Middle frontal gyrus (tissue), 1 donor: ENCODE data around the gene GPR18.
"Not testable (repeated sequence)": the region's sequence is repeated elsewhere in the genome, so short reads cannot be mapped to it uniquely, and the experiment has no call there.

Source experiments
- DNase-seq: peaks from one replicate; pipeline ENCODE4 v3.0.0-alpha.2; 2015; ENCODE audit warnings: low spot score; ENCODE audit errors: extremely low spot score

GPR18 gene

DNA sequence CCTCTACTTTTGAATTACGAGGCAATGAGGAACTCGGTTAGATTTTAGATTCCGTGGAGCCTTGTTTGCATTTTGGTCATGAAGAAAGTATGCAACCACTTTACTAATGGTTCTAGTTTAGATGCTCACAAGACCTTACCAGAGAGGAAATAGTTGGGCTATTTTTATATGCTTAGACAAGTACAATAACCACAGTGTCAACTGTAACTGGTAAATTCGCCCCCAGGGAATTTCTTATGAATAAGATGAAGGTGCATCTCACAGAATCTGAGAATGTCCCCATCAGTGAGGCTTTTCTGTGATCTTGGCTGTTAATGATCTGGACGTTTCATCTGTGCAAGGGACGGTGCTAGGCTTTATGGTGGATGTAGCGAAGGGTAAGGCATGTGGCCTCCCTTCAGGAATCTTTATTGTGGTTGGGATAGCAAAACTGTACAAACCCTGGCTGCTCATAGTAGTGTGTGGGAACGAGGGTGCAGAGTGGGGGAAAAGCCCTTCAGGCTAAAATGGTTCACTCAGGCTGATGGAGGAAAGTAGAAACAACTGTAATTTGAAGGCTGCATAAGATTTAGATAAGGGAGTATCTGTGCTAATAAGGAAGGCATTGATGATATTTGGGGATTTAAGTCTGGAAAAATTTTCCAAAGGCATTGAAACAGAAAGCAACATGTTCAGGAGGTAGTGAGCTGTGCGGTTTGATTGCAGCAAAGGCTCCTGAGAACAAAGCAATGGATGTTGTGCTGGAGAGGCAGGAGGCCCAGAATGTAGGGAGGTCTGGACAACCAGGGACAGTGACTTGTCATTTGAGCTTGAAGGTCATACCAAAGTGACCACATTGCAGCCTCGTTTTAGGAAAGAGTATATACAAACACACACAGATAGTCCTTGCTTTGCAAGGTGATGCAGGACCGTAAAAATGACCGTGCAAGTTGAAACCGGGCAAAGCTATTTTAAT, 29.2 kb downstream of the GPR18 start:
- no peak for DNase-seq

DNA sequence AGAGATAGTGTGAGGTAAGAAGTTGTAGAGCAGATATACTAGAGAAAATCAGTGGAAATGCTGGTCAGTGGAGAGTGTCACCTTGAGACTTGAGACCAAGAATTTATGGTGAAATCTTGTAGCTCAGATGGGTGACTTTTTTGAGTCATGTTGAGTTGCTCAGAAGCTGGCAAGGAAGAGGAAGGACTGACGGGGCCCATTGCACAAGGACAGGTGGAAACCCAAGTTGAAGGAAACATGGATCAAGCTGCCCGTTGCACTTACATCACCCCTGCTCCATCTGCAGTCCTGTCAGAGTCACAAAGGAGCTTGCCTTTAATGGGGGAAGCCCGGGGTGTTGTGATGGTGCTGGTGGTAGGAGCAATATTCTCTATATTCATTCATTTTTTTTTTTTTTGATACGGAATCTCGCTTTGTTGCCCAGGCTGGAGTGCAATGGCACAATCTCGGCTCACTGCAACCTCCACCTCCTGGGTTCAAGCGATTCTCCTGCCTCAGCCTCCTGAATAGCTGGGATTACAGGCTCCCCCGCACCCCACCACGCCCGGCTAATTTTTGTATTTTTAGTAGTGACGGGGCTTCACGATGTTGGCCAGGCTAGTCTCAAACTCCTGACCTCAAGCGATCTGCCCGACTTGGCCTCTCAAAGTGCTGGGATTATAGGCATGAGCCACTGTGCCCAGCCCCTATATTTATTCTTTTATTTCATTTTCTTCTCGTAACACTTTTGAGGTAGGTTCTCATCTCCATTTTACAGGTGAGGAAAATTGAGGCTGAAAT, 30.1 kb downstream of the GPR18 start:
- DNase-seq = no peak

DNA sequence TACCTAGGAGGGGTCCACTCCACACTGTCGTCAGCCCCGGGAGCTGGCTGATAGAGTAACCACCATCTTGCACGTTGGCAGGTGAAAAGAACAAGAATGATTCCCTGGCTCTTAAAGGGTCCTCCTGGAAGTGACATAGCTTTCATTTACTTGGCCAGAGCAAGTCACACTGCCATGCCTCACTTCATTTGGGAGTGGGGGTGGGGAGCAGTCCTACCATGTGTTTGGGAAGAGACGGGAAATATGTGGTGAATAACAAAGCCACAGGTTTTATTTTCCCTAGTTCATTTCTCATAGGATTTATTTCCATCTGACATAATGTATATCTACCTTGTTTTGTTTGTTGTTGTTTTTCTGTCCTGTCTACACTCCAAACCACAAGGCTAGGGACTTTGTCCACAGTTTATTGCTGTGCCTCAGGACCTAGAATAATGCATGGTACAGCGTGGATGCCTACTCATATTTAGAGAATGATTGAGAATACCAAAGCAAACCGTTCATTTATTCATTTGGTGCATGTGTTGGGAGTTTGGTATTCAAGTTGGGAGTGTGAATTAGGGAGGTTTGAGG, 30.8 kb downstream of the GPR18 start:
- DNase-seq = no peak

DNA sequence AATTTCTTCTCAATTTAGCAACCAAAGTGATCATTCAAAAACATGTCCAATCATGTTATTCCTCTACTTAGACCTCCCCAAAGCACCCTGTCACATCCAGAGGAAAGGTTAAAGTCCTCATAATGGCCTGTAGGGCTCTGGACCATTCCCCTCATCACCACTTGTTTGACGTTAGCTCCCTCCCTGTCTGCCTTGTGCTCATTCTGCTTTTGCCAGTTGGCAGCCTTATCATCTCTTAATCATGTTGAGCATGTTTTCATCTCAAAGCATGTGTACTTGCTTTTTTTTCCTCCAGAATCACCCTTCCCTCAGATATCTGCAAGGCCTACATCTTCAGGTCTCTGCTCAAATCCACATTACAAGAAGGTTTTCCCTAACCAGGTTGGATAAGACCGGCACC, 31.7 kb downstream of the GPR18 start:
- no peak for DNase-seq

DNA sequence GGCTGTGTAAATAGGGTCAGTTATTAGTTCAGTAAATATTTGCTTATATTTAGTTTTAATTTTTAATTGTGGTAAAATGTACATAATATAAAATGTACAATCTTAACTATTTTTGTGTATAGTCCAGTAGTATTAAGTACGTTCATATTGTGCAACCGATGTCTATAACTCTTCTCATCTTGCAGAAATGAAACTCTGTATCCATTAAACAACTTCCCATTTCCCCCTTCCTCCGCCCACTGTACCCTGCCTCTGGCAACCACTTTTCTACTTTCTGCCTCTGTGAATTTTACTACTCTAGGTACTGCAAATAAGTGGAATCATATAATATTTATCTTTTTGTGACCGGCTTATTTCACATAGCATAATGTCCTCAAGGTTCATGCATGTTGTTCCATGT, 33.1 kb downstream of the GPR18 start:
- DNase-seq = no peak

DNA sequence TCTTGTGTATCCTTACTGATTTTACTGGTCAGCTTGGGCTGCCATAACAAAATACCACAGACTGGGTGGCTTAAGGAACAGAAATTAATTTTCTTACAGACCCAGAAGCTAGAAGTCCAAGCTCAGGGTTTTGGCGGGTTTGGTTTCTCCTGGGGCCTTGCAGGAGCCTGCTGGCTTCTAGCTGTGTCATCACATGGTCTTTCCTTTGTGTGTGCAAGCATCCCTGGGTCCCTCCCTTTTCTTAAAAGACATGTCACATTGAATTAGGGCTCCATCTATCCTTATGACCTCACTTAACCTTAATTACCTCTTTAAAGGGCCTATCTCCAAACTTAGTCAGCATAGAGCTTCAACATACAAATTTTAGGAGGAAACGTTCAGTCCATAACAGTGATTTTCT, 34.2 kb downstream of the GPR18 start:
- DNase-seq = no peak

DNA sequence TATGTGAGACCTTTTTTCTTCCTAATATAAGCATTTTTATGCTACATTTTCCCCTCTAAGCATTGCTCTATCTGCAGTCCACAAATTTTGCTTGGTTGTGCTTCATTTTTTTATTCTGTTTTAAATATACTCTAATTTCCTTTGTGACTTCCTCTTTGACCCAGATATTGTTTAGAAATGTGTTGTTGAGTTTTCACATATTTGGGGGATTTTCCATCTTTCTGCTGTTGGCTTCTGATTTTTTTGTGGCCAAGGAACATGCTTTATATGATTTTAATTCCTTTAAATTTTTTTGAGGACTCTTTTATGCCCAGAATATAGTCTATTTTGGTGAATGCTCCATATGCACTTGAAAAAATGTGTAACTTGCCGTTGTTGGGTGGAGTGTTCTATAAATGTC, 34.6 kb downstream of the GPR18 start:
- no peak for DNase-seq

DNA sequence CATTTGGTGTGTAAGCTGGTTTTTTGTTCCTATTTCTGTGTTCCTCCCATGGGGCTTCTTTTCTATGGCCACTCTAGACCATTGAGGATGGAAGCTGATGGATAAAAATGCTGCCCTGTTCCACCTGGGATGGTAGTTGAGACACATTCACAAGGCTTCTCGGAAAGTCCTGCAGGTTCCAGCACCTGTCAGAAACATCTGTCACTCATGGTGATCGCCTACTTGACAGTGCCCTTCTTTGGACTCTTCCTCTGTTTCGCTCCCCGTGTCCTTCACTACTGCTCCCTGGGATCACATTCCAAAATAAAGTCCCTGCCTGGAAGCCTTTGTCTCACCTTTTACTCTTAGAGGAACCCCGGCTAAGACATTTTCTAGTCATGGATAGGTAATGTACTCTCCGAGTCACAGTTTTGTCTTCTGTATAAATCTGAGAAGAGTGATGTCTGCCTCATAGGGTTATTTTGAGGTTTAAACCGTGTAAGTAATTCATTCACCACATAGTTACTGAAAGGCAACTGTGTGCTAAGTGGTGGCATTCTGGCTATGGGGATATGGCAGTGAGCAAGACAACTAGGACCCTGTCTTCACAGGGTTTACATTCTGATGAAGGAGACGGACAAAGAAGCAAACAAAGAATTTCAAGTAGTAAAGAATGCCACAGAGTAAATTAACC, 36.5 kb downstream of the GPR18 start:
- no peak for DNase-seq

DNA sequence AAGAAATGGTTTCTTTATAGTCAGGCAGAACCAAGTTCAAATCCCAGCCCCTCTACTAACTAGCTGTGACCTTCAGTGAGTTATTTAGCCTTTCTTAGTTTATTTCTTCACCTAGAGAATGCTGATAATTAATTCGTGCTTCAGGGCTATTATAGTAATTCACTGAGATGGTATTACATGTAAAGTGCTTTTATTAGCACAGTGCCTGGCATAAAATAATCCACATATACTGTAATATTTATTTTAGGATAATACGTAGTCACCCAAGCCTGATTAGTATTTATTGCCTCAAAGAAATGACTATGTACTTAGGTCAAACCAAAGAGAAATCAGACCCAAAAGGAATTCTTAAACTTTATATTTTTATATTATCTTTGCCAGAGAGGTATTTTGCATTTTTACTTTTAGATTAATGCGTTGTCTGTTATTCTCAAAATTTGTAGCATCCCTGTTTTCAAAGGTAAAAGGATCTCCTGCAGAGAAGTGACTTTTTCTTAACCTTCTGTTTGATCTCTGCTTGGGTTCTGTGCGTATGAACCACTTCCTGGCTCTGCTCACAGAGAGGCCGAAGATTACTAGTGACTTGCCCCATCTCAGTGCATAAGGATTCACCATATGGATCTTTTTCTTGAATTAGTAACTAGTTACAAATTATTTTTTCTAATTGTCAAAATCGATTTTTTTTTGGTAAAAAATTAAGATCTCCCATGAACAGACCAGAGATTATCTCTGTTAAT, 37.8 kb downstream of the GPR18 start:
- DNase-seq = no peak

DNA sequence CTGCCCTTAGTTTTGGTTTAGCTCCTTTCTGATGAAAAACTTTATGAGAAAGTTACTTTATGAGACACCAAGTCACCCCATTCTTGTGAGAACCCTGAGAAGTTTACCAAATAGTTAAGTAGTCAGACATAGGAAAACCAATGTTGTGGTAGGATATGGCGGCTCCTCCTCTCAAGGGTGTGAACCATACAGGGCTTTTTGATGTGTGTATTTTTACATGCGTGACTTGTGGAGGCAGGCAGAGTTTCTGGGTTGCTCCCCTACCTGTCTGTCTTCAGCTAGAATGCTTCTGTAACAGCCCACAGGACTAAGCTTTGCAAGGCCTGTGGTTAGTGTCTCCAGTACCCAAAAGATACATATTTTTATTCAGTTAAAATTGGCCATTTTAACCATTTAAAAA, 39.2 kb downstream of the GPR18 start:
- DNase-seq = no peak

DNA sequence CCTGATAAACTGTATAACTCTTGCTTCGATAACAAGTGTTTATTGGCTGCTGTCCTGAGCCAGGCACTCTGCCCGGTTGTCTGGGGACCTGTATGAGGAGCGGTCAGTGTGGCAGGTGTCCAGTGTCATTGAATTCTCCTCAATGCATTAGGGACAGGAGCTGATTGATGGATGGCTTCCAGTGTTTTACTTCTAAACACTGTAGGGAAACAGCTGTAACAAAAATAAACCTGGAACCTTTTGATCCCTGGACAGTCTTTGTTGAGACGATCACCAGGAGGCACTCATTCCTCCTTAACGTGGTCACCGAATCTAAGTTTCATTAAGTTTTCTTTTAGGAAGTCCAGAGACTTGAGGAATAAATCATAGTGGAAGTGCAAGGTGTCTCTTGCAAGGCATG, 39.6 kb downstream of the GPR18 start:
- DNase-seq = no peak

DNA sequence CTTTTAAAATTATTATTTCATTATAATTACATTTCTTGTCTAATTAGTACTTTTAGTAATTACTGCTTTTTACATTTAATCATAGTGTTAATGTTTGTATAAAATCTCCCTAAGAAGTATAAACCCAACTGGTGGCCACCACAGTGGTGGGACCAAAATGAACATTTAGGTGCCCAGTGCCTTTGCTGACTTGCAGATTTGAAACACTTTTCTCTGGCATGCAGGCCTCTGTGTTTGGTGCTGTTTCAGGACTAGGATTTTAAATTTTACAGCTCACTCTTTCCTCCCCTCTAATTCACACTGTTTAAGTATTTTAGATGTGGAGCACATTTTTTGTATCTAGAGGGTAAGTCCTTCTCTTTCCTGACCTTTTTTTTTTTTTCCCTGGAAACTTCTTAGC, 40.1 kb downstream of the GPR18 start:
- no peak for DNase-seq

DNA sequence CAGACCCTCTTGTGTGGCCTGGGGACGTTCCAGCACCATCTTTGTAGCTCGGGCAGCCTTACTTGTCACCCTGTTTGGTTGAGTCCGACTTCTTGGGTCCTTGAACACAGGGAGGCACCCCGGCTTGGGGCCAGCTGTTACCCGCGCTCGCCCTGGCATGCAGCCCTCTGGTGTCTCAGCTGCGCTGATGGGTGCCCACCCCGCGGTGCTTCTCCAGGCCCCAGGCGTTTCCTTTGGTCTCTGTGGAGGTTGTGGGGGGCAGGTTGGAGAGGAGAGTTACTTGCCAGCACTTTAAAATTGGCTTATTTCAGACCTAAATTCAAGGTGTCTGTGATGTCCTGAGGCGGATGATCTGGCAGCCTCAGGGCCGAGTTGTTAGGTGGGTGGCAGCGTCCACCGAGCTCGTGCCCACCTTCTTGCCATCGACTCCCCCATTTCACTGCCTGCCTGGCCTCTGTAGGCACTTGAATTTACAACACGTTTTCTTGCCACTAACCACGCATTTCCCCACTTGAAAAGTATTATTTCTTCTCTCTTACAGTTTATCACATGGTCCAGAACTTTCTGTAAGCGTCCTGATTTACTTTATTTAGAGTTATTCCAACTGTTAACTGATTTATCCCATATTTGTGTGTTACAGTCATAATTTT, 40.6 kb downstream of the GPR18 start:
- no peak for DNase-seq

DNA sequence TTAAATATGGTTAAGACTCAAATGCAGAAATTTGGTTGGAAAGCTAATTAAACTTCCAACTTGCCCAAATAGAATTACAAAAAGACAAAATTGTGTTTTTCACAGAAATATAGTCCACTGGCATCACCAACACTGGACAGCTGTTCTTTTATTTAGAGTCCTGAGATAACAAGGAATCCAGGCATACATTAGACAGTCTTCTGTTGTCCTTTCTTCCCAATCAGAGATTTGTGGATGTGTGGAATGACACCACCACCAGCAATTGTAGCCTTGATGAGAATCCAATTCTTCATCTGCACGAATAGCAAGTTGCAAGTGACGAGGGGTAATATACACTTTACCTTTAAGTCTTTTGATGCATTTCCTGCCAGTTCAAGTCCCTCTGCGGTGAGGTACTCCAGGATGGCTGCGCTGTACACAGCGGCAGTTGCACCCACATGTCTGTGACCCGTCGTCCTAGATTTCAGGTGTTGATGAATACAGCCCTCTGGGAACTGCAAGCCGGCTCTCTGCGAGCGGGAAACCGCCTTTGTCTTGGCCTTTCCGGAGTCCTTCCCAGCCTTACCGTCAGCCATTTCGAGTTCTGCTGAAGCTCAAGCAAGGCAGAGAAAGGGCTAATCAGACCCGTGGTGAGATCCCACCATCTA, 42.9 kb downstream of the GPR18 start:
- no peak for DNase-seq

DNA sequence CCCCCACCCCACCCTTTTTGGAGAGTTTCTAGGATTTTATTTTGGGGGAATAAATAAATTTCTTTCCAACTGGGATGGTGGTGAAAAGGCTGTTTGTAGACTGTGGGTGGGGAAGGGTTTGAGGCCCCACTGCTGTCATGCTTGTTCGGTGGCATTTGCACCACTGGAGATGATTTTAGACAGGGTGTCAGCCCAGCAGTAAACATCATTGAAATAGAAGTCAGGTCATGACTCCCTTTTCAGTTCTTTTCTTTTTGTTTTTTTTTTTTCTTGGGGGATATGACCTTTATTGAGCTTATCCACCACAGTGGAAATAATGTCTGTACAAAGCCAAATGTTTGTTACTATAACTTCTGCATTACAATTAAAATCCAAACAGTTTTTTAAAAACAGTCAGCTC, 43.4 kb downstream of the GPR18 start:
- DNase-seq = no peak

DNA sequence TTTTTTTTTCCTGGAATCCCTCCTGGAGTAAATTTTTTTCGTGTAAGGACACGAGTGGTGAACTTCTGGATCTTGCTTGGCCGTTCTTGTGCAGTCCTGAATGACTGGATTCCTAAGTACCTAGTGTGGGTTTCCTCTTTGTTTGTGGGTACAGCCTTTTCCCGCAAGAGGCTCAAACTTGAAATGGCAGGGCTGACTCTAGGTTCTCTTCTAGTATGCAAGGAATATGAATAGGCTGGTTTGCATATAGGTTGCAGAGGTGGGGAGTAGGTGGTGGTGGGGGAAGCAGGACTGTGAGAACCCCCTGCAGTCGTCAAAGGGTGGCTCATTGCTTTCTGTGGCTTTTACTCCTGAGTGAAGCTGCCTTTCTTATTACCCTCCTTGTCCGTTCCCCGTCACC, 43.9 kb downstream of the GPR18 start:
- DNase-seq = no peak

DNA sequence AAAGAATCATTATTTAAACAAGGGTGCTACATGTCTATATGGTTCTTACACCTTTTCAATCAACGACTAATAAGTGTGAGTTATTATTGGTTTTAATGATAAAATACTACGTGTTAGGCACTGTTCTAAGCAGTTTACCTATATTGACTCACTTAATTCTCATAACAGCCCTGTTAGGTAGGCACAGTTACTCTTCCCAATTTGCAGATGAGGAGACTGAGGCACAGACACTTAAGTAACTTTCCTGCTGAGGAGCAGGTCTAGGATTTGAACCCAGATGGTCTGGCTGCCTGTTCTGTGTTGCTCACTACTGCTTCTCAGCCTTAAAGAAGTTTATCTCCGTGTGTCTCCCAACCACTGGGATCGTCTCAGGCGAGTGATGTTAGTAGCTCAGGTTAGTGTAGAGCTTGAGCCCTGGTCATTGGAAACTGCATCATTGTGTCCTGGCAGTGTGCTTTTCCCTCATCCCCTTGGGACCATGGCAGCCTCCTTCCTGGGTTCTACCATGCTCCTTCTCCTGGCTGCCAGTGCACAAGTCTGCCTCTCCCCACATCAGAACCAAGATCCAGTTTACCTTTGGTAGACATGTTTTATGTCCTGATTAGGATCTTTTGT, 46.7 kb downstream of the GPR18 start:
- no peak for DNase-seq

DNA sequence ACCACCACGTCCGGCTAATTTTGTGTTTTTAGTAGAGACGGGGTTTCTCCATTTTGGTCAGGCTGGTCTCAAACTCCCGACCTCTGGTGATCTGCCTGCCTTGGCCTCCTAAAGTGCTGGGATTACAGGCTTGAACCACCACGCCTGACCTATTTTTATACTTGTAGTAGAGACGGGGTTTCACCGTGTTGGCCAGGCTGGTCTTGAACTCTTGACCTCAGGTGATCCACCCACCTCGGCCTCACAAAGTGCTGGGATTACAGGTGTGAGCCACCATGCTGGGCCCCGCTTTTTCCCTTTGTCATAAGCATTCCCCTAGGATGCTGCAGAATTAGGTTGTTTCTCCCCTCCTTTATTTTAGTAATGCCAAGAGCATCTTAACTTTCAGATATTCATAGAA, 47.6 kb downstream of the GPR18 start:
- DNase-seq = not testable (repeated sequence)

DNA sequence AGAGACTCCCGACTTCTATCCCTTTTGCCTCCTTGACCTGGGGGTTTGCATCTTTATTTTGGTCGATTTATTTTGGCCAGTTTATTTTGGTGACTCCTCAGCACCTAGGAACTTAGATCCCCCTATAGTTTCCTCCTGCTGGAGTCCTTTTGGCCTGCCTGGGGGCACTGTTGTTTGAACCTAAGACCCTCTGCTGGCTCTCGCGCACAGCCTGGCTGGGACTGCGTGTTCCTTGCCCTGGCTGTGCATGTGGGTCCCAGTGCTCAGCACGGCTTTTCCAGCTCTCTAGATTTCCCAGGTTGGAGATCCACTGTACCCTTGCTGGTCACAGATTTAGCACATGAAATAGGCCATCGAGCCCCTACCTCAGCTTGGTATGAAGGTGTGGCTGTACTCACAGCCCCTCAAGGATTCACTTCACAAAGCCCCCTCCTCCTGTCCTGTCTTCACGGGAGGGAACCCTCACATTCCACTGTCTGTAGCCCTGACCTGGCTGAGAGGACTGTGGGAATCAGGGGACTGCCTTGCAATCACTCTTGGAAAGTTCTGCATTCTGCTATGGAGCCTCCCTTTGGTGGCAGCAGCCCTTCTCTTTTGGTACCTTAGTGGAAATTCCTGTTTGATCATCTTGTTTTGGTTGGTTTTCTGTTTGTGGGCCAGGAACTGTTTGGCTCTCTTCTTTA, 49.2 kb downstream of the GPR18 start:
- DNase-seq = no peak
